Aortic smooth muscle cell (primary cell): Measurements from ENCODE around the gene OVCH2. TPM values are rescaled to one million over a fixed set of nuclear protein-coding genes. Genes with fewer than 3 reads are reported as not detected.

ENCODE experiments used
- total RNA-seq: library from RNA; depleted of rRNA; stranded (reverse); fragments of >200 nt; gene quantifications from 2 replicates; pipeline ENCODE4 v1.2.3, GENCODE V29; 2014

OVCH2 gene, protein sequence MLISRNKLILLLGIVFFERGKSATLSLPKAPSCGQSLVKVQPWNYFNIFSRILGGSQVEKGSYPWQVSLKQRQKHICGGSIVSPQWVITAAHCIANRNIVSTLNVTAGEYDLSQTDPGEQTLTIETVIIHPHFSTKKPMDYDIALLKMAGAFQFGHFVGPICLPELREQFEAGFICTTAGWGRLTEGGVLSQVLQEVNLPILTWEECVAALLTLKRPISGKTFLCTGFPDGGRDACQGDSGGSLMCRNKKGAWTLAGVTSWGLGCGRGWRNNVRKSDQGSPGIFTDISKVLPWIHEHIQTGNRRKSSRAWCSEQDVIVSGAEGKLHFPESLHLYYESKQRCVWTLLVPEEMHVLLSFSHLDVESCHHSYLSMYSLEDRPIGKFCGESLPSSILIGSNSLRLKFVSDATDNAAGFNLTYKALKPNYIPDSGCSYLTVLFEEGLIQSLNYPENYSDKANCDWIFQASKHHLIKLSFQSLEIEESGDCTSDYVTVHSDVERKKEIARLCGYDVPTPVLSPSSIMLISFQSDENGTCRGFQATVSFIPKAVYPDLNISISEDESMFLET
- not detected in 2 replicates for total RNA-seq

DNA sequence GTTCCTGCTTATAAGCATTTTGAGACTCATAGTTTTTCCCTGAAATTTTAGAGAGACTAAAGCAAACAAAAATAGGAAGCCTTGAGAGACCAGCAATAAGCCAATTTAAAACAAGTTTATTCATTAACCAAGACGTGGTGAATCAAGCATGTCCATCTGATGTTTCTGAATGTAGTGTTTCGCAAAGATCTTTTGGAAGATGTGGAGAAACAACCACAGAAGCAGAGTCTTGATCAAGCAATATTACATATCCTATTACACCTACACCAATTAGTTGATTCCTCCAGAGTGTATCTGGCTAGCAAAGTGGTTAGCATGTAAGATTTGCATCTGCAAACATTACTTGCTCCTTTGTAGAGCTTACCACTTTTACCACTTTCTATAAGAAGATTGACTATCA lies at the start of gene OVCH2:
Gene OVCH2 (minus strand): TSS at position 101 of the 400 bp plus-strand sequence. CDS start 83 bp downstream, at position 18.

DNA sequence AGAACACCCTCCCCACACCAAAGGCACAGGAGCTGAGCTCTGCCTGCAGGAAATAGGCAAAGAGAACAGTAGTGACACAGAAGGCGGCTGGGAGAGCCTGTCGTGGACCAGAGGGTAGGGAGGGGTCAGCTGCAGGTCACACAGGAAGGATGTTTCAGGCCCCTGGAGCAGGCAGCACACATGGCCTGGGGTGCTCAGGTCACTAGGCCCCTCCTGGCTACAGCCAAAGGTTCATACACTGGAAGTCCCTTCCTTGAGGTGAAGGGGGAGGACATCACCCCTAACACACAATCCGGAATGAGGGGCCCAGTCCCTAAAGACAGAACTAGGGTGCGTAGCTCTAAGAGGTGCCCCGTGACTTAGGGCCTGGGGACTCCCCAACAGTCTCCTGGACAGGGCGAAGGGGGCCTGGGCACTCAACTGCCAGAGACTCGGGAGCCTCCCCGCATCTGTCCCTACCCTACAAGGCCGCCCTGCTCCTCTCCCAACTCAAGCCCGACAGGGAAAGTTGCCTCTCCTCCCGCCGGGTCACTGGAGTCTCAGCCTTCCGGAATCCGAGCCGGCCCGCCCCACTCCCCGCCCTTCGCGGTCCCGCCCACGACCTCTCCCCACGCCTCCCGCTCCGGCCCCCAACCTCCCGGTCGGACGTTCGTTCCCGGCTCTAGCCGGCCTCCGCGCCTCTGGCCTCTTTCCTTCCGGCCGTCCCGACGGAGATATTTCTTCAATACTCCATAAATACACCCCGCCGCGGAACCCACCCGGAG lies 33.1 kb downstream of the OVCH2 start, which contains the start of gene CYB5R2:
Gene CYB5R2 (minus strand): TSS at position 541 of the 764 bp plus-strand sequence. CDS start 675 bp downstream, outside the sequence.

Other genes with a start within 250 kb of the OVCH2 start
- 14.7 and 15.2 TPM in 2 replicates for gene OLFML1, start 221.0 kb downstream of the OVCH2 start, total RNA-seq
- gene PPFIBP2, start 192.5 kb downstream of the OVCH2 start, total RNA-seq, result 18.1 and 22.5 TPM in 2 replicates
- 4.0 and 4.6 TPM in 2 replicates for gene CYB5R2, start 33.0 kb downstream of the OVCH2 start, total RNA-seq
- not detected in 2 replicates for gene OR5P2, start 90.5 kb upstream of the OVCH2 start, total RNA-seq
- gene OR5P3, start 124.4 kb upstream of the OVCH2 start, total RNA-seq, result not detected in 2 replicates
- not detected in 2 replicates for gene OR10A6, start 224.8 kb upstream of the OVCH2 start, total RNA-seq
- gene OR10A3, start 235.2 kb upstream of the OVCH2 start, total RNA-seq, result not detected in 2 replicates